SK-N-SH treated with all-trans-retinoic acid at 6 μM for 48 hours (cell line): ENCODE results near the gene DDA1.

Source experiments
- ATAC-seq: fragments of 200-7000 bp; cut with Tn5 transposase; 3 replicates; pipeline ENCODE4 v1.9.1; 2020; ENCODE audit warnings: mild to moderate bottlenecking, moderate library complexity
- CSDC2 ChIP-seq: fragments of 250-450 bp; sonication (Bioruptor Pico); IDR thresholded peaks from 2 replicates; pipeline ENCODE4 v1.5.0; 2020; ENCODE audit warnings: mild to moderate bottlenecking, moderate library complexity
- ESRRG ChIP-seq: fragments of 250-450 bp; sonication (Bioruptor Pico); IDR thresholded peaks from 2 replicates; pipeline ENCODE4 v1.6.1; 2021; ENCODE audit warnings: mild to moderate bottlenecking
- PPARA ChIP-seq: fragments of 250-450 bp; sonication (Bioruptor Pico); IDR thresholded peaks from 2 replicates; pipeline ENCODE4 v1.5.0; 2020; ENCODE audit warnings: mild to moderate bottlenecking, borderline replicate concordance
- RARB ChIP-seq: fragments of 250-450 bp; sonication (Bioruptor Pico); IDR thresholded peaks from 2 replicates; pipeline ENCODE4 v1.8.0; 2021; ENCODE audit warnings: mild to moderate bottlenecking, moderate library complexity
- SNAI2 ChIP-seq: fragments of 250-450 bp; sonication (Bioruptor Pico); IDR thresholded peaks from 2 replicates; pipeline ENCODE4 v1.5.0; 2020; ENCODE audit warnings: mild to moderate bottlenecking, moderate library complexity
- TCF4 ChIP-seq: fragments of 250-450 bp; sonication (Bioruptor Pico); IDR thresholded peaks from 2 replicates; pipeline ENCODE4 v1.8.0; 2021; ENCODE audit warnings: mild to moderate bottlenecking, moderate library complexity, borderline replicate concordance
- TOX ChIP-seq: fragments of 250-450 bp; sonication (Bioruptor Pico); IDR thresholded peaks from 2 replicates; pipeline ENCODE4 v1.8.0; 2021; ENCODE audit warnings: mild to moderate bottlenecking, moderate library complexity, borderline replicate concordance
- ZFP30 ChIP-seq: fragments of 450-650 bp; formaldehyde crosslinking; IDR thresholded peaks from 2 replicates; pipeline ENCODE4 v1.5.0; 2022; ENCODE audit warnings: mild to moderate bottlenecking, moderate library complexity
- ZNF565 ChIP-seq: fragments of 450-650 bp; formaldehyde crosslinking; conservative IDR thresholded peaks from 2 replicates; pipeline ENCODE4 v1.5.0; 2020; ENCODE audit warnings: low read depth, mild to moderate bottlenecking, moderate library complexity
- ZNF70 ChIP-seq: fragments of 450-650 bp; formaldehyde crosslinking; IDR thresholded peaks from 2 replicates; pipeline ENCODE4 v1.5.0; 2020; ENCODE audit warnings: mild to moderate bottlenecking, moderate library complexity
- ZNF8 ChIP-seq: fragments of 450-650 bp; formaldehyde crosslinking; IDR thresholded peaks from 2 replicates; pipeline ENCODE4 v1.5.0; 2020; ENCODE audit warnings: mild to moderate bottlenecking, moderate library complexity
- TF ChIP-seq, protein P1 (sequence below): fragments of 250-450 bp; sonication (Bioruptor Pico); IDR thresholded peaks from 2 replicates; pipeline ENCODE4 v1.5.0; 2020; ENCODE audit warnings: mild to moderate bottlenecking, moderate library complexity
- TF ChIP-seq, protein P2 (sequence below): fragments of 250-450 bp; sonication (Bioruptor Pico); IDR thresholded peaks from 2 replicates; pipeline ENCODE4 v1.8.0; 2020; ENCODE audit warnings: mild to moderate bottlenecking, moderate library complexity, borderline replicate concordance
- TF ChIP-seq, protein P3 (sequence below): fragments of 250-450 bp; sonication (Bioruptor Pico); IDR thresholded peaks from 2 replicates; pipeline ENCODE4 v1.5.1; 2021; ENCODE audit warnings: mild to moderate bottlenecking, moderate library complexity
- TF ChIP-seq, protein P4 (sequence below): fragments of 250-450 bp; sonication (Bioruptor Pico); IDR thresholded peaks from 2 replicates; pipeline ENCODE4 v1.8.0; 2021; ENCODE audit warnings: low read depth, mild to moderate bottlenecking, moderate library complexity, borderline replicate concordance

The DDA1 gene

DNA sequence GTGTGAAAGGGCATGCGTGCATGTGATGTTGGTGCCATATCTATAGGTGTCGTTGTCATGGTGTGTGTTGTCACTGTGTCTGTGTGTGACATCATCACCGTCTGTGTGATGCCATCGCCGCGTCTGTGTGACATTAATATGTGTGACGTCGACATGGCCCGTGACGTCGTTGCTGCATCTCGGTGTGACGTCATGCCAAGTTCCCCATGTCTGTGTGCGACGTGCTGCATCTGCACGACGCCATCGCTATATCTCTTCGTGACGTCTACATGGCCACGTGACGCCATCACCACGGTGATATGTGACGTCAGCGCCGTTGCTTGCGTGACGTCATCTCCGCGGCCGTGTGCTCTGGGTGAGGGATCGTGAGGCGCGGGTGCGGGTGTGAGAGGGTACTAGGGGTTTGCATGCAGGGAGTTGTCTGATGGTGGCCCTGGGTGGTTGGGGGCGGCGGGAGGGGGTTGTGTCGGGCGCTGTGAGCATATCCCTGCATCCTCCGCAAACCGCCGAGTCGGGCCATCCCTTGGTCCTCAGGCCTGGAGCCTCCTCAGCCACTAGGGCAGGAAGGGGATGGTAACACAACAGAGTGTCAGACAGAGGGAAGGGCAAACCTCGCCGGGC lies 42.6 kb downstream of the DDA1 start (continued):
- TF ChIP-seq ZNF70 (CRISPR knock-in tag) (no peak), PPARA (CRISPR knock-in tag) (no peak), CSDC2 (CRISPR knock-in tag) (no peak)

DNA sequence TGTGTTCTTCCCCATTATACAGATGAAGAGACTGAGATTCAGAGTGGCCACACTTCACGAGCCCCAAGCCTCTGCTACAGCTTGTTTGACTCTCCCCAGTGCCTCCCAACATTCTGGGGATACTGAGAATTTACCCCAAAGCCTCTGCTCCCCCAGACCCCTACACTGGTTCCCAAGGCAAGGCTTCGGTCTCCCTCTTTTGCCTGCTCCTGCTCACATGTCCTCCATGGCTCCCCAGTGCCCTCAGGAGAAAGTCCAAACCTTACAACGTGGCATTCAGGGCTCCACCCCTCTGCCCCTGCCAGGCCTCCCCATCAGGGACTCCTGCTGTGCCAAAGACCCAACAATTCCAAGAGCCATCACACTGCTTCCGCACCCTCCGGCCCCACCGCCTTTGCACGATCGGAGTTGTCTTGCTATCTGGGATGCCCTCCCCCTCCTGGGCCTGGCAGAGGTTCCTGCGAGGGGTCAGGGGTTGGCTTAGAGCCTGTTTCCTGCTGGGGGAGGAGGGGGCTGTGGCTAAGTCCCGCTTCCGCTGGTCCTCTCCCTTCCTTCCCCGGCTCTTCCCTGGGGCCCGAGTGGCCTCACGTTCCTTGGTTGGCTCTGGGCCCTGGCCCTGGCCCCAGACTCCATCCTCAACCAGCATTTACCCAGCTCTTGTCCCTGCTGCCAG lies 43.4 kb downstream of the DDA1 start:
- no peak for TF ChIP-seq CSDC2 (CRISPR knock-in tag)
- TF ChIP-seq, protein P1, sequence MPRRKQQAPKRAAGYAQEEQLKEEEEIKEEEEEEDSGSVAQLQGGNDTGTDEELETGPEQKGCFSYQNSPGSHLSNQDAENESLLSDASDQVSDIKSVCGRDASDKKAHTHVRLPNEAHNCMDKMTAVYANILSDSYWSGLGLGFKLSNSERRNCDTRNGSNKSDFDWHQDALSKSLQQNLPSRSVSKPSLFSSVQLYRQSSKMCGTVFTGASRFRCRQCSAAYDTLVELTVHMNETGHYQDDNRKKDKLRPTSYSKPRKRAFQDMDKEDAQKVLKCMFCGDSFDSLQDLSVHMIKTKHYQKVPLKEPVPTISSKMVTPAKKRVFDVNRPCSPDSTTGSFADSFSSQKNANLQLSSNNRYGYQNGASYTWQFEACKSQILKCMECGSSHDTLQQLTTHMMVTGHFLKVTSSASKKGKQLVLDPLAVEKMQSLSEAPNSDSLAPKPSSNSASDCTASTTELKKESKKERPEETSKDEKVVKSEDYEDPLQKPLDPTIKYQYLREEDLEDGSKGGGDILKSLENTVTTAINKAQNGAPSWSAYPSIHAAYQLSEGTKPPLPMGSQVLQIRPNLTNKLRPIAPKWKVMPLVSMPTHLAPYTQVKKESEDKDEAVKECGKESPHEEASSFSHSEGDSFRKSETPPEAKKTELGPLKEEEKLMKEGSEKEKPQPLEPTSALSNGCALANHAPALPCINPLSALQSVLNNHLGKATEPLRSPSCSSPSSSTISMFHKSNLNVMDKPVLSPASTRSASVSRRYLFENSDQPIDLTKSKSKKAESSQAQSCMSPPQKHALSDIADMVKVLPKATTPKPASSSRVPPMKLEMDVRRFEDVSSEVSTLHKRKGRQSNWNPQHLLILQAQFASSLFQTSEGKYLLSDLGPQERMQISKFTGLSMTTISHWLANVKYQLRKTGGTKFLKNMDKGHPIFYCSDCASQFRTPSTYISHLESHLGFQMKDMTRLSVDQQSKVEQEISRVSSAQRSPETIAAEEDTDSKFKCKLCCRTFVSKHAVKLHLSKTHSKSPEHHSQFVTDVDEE: no peak
- no peak for TF ChIP-seq ZNF8
- TF ChIP-seq, protein P2, sequence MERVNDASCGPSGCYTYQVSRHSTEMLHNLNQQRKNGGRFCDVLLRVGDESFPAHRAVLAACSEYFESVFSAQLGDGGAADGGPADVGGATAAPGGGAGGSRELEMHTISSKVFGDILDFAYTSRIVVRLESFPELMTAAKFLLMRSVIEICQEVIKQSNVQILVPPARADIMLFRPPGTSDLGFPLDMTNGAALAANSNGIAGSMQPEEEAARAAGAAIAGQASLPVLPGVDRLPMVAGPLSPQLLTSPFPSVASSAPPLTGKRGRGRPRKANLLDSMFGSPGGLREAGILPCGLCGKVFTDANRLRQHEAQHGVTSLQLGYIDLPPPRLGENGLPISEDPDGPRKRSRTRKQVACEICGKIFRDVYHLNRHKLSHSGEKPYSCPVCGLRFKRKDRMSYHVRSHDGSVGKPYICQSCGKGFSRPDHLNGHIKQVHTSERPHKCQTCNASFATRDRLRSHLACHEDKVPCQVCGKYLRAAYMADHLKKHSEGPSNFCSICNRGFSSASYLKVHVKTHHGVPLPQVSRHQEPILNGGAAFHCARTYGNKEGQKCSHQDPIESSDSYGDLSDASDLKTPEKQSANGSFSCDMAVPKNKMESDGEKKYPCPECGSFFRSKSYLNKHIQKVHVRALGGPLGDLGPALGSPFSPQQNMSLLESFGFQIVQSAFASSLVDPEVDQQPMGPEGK (CRISPR knock-in tag): no peak
- TF ChIP-seq, protein P3, sequence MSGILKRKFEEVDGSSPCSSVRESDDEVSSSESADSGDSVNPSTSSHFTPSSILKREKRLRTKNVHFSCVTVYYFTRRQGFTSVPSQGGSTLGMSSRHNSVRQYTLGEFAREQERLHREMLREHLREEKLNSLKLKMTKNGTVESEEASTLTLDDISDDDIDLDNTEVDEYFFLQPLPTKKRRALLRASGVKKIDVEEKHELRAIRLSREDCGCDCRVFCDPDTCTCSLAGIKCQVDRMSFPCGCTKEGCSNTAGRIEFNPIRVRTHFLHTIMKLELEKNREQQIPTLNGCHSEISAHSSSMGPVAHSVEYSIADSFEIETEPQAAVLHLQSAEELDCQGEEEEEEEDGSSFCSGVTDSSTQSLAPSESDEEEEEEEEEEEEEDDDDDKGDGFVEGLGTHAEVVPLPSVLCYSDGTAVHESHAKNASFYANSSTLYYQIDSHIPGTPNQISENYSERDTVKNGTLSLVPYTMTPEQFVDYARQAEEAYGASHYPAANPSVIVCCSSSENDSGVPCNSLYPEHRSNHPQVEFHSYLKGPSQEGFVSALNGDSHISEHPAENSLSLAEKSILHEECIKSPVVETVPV: no peak
- no peak for TF ChIP-seq RARB (CRISPR knock-in tag)
- TF ChIP-seq ESRRG (CRISPR knock-in tag): no peak
- TF ChIP-seq, protein P4, sequence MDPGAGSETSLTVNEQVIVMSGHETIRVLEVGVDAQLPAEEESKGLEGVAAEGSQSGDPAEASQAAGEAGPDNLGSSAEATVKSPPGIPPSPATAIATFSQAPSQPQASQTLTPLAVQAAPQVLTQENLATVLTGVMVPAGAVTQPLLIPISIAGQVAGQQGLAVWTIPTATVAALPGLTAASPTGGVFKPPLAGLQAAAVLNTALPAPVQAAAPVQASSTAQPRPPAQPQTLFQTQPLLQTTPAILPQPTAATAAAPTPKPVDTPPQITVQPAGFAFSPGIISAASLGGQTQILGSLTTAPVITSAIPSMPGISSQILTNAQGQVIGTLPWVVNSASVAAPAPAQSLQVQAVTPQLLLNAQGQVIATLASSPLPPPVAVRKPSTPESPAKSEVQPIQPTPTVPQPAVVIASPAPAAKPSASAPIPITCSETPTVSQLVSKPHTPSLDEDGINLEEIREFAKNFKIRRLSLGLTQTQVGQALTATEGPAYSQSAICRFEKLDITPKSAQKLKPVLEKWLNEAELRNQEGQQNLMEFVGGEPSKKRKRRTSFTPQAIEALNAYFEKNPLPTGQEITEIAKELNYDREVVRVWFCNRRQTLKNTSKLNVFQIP (CRISPR knock-in tag): no peak
- no peak for TF ChIP-seq ZNF565 (CRISPR knock-in tag)
- no peak for TF ChIP-seq ZFP30 (CRISPR knock-in tag)
- TF ChIP-seq PPARA (CRISPR knock-in tag): no peak
- no peak for TF ChIP-seq ZNF70 (CRISPR knock-in tag)
- no peak for TF ChIP-seq TOX
- no peak for TF ChIP-seq SNAI2 (CRISPR knock-in tag)
- no peak for ATAC-seq

DNA sequence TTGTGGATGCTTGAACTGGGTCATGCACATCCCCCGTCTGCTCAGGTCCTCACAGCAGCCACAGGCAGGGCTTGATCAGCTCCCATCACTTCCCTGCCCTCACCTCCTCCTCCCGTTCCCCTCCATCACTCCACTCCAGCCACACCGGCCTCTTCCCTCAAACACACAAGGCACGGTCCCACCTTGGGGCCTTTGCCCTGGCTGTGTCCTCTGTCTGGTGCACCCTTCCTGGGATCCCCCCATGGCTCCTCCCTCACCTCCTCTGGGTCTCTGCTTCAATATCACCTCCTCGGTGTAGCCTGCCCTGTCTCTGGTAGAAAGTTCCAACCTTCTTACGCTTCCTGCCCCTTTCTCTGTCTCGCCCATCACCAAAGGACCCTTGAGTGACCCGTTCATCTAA lies 44.0 kb downstream of the DDA1 start:
- TF ChIP-seq, protein P1: no peak
- no peak for TF ChIP-seq PPARA (CRISPR knock-in tag)
- no peak for TF ChIP-seq TOX
- no peak for TF ChIP-seq TCF4 (CRISPR knock-in tag)
- no peak for TF ChIP-seq CSDC2 (CRISPR knock-in tag)
- TF ChIP-seq ZNF70 (CRISPR knock-in tag): no peak
- ATAC-seq: no peak
